Liver (tissue), 9 donors: ENCODE measurements around the gene MLLT10. TPM values are rescaled to one million over a fixed set of nuclear protein-coding genes. Genes with fewer than 3 reads are reported as not detected.

Source experiments
- DNase-seq: peaks from one replicate; pipeline ENCODE4 v3.0.0-alpha.2; 2017; ENCODE audit warnings: low spot score
- H3K27ac ChIP-seq, 2 donors: one replicate each; pipeline ENCODE4 v1.7.0; 2013; ENCODE audit warnings: inconsistent platforms in 2 of 2, low read length in 2 of 2, control low read depth in 1 of 2, low read depth in 1 of 2, mild to moderate bottlenecking in 1 of 2
- H3K27me3 ChIP-seq, 4 donors: one replicate each; pipeline versions ENCODE4 v1.6.1 to v1.7.0; 2013; ENCODE audit warnings: low read length in 3 of 4, inconsistent platforms in 1 of 4, mild to moderate bottlenecking in 1 of 4, moderate library complexity in 1 of 4; ENCODE audit not compliant: control insufficient read depth in 4 of 4, insufficient read depth in 4 of 4
- H3K36me3 ChIP-seq, 4 donors: one replicate each; pipeline versions ENCODE4 v1.6.1 to v1.7.0; 2013; ENCODE audit warnings: low read length in 3 of 4, mild to moderate bottlenecking in 3 of 4, low read depth in 1 of 4, moderate library complexity in 1 of 4; ENCODE audit not compliant: control insufficient read depth in 4 of 4, insufficient read depth in 3 of 4
- H3K4me1 ChIP-seq, 4 donors: one replicate each; pipeline versions ENCODE4 v1.6.1 to v1.7.0; 2013; ENCODE audit warnings: low read length in 3 of 4, mild to moderate bottlenecking in 3 of 4, moderate library complexity in 1 of 4; ENCODE audit not compliant: control insufficient read depth in 4 of 4, insufficient read depth in 4 of 4
- H3K4me3 ChIP-seq, 3 donors: one replicate each; pipeline versions ENCODE4 v1.6.1 to v1.7.0; 2013; ENCODE audit warnings: low read length in 3 of 3, control low read depth in 1 of 3, low read depth in 1 of 3, mild to moderate bottlenecking in 1 of 3
- H3K9ac ChIP-seq, 2 donors: one replicate each; pipeline ENCODE4 v1.7.0; 2013; ENCODE audit warnings: low read length in 2 of 2, mild to moderate bottlenecking in 2 of 2, moderate library complexity in 2 of 2, control low read depth in 1 of 2, low read depth in 1 of 2
- H3K9me3 ChIP-seq, 4 donors: one replicate each; pipeline versions ENCODE4 v1.6.1 to v1.7.0; 2013; ENCODE audit warnings: low read length in 3 of 4; ENCODE audit not compliant: control insufficient read depth in 4 of 4
- ATF3 ChIP-seq: IDR thresholded peaks from 2 replicates; pipeline ENCODE4 v1.6.1; 2016; ENCODE audit warnings: antibody characterized with exemption
- CTCF ChIP-seq: fragments of 150-350 bp; IDR thresholded peaks from 2 replicates; pipeline ENCODE4 v1.5.1; 2017; ENCODE audit warnings: improper control_type of control experiment, low read depth, low read length; ENCODE audit not compliant: missing input control
- EGR1 ChIP-seq, 2 donors: IDR thresholded peaks; 2 replicates each; pipeline ENCODE4 v1.6.1; 2016 to 2018; ENCODE audit warnings: antibody characterized with exemption in 2 of 2, low read depth in 2 of 2
- FOXA1 ChIP-seq: IDR thresholded peaks from 2 replicates; pipeline ENCODE4 v1.6.1; 2016; ENCODE audit warnings: antibody characterized with exemption
- FOXA2 ChIP-seq: IDR thresholded peaks from 2 replicates; pipeline ENCODE4 v1.6.1; 2016; ENCODE audit warnings: antibody characterized with exemption
- GABPA ChIP-seq, 2 donors: IDR thresholded peaks in 1 of 2; conservative IDR thresholded peaks in 1 of 2; 2 replicates each; pipeline ENCODE4 v1.6.1; 2016; ENCODE audit warnings: antibody characterized with exemption in 2 of 2, mild to moderate bottlenecking in 1 of 2, moderate library complexity in 1 of 2
- HNF4A ChIP-seq, 2 donors: conservative IDR thresholded peaks; 2 replicates each; pipeline ENCODE4 v1.6.1; 2016; ENCODE audit warnings: antibody characterized with exemption in 2 of 2, mild to moderate bottlenecking in 2 of 2
- HNF4G ChIP-seq: IDR thresholded peaks from 2 replicates; pipeline ENCODE4 v1.6.1; 2016; ENCODE audit warnings: antibody characterized with exemption
- JUND ChIP-seq, 2 donors: IDR thresholded peaks; 2 replicates each; pipeline ENCODE4 v1.6.1; 2016; ENCODE audit warnings: antibody characterized with exemption in 2 of 2
- MAX ChIP-seq: IDR thresholded peaks from 2 replicates; pipeline ENCODE4 v1.6.1; 2016; ENCODE audit warnings: antibody characterized with exemption
- RAD21 ChIP-seq, 2 donors: IDR thresholded peaks; 2 replicates each; pipeline ENCODE4 v1.6.1; 2016; ENCODE audit warnings: antibody characterized with exemption in 2 of 2, mild to moderate bottlenecking in 2 of 2
- REST ChIP-seq: IDR thresholded peaks from 2 replicates; pipeline ENCODE4 v1.6.1; 2016; ENCODE audit warnings: antibody characterized with exemption, mild to moderate bottlenecking
- RXRA ChIP-seq, 2 donors: IDR thresholded peaks; 2 replicates each; pipeline ENCODE4 v1.6.1; 2017 to 2018; ENCODE audit warnings: antibody characterized with exemption in 2 of 2, mild to moderate bottlenecking in 1 of 2
- SP1 ChIP-seq: IDR thresholded peaks from 2 replicates; pipeline ENCODE4 v1.6.1; 2018; ENCODE audit warnings: antibody characterized with exemption, mild to moderate bottlenecking
- TAF1 ChIP-seq: conservative IDR thresholded peaks from 2 replicates; pipeline ENCODE4 v1.6.1; 2016; ENCODE audit warnings: antibody characterized with exemption, mild to moderate bottlenecking
- YY1 ChIP-seq: IDR thresholded peaks from 2 replicates; pipeline ENCODE4 v1.6.1; 2016; ENCODE audit warnings: antibody characterized with exemption, mild to moderate bottlenecking
- ZBTB33 ChIP-seq: IDR thresholded peaks from 2 replicates; pipeline ENCODE4 v1.6.1; 2016; ENCODE audit warnings: antibody characterized with exemption
- WGBS: extraction: QIAGEN DNeasy Blood & Tissue Kit; methylation state at CpG from one replicate; pipeline ENCODE4 v1.1.7; 2013; 5-methylcytosine and 5-hydroxymethylcytosine counted together
- polyA plus RNA-seq, 2 donors: library from polyadenylated mRNA; stranded (reverse) in 1 of 2; unstranded in 1 of 2; fragments of 200-250 nt in 1 of 2; fragments of >200 nt in 1 of 2; fragmentation: Nextera tagmentation in 1 of 2; extraction: Ambion mirVana in 1 of 2; gene quantifications; one replicate each; pipeline versions ENCODE4 v1.2.1 to v1.2.3, GENCODE V29; 2013 to 2015
- total RNA-seq, 2 donors: library from RNA; depleted of rRNA; stranded (reverse); fragments of >200 nt; gene quantifications; one replicate each; pipeline ENCODE4 v1.2.3, GENCODE V29; 2014
- donor health status: healthy.
- donor health status: healthy.
- donor health status: healthy.
- donor health status: healthy.
- donor health status: healthy.

The MLLT10 gene
- total and polyA plus RNA-seq, 4 donors, result 11.9 to 47.4 (median 22.6) TPM

- no peaks in the 10 kb centered on the region for H3K27me3 ChIP-seq
- H3K36me3 ChIP-seq, result peaks cover 0 to 12% (median 3%) of the 10 kb centered on the region in 4 donors
- DNase-seq, result no peak
- no peak overlapping the region for H3K4me3 ChIP-seq
- H3K9ac ChIP-seq, result no peak overlapping the region
- H3K27ac ChIP-seq, result no peak overlapping the region
- 100% methylated on average over 1 of the region's 1 CpG for WGBS
- TF ChIP-seq GABPA (IDR thresholded peaks at IDR 0.05 in 1 of 2, conservative IDR thresholded peaks at IDR 0.05 in 1 of 2) (no peak), FOXA1 (no peak), RAD21 (IDR thresholded peaks at IDR 0.05) (no peak), ZBTB33 (no peak), ATF3 (no peak), CTCF (no peak), EGR1 (IDR thresholded peaks at IDR 0.05; ENCODE audit: low read depth in 2 of 2) (no peak)
- H3K4me1 ChIP-seq, result no peaks in the 10 kb centered on the region
- H3K9me3 ChIP-seq, result no peaks in the 10 kb centered on the region
Measured at GRCh38 chr10:21688870-21689269, 154.8 kb downstream of the MLLT10 start.

GRCh38 chr10:21689881-21690280 lies 155.8 kb downstream of the MLLT10 start:
- Histone ChIP-seq H3K27me3 (no peaks in the 10 kb centered on the region), H3K4me3 (no peak overlapping the region), H3K36me3 (peaks cover 0 to 9% (median 3%) of the 10 kb centered on the region in 4 donors), H3K9ac (no peak overlapping the region), H3K4me1 (no peaks in the 10 kb centered on the region), H3K9me3 (no peaks in the 10 kb centered on the region), H3K27ac (no peak overlapping the region)
- DNase-seq, result no peak
- TF ChIP-seq RXRA (IDR thresholded peaks at IDR 0.05) (no peak), TAF1 (no peak), RAD21 (IDR thresholded peaks at IDR 0.05) (no peak), YY1 (no peak), FOXA1 (no peak), ZBTB33 (no peak), CTCF (no peak), ATF3 (no peak), REST (no peak), EGR1 (IDR thresholded peaks at IDR 0.05; ENCODE audit: low read depth in 2 of 2) (no peak), HNF4A (conservative IDR thresholded peaks at IDR 0.05) (no peak), HNF4G (no peak), GABPA (IDR thresholded peaks at IDR 0.05 in 1 of 2, conservative IDR thresholded peaks at IDR 0.05 in 1 of 2) (no peak), FOXA2 (no peak), SP1 (no peak), JUND (IDR thresholded peaks at IDR 0.05) (no peak), MAX (no peak)
